ENCODE results near the gene HSPA5.
"Not testable (repeated sequence)": the region's sequence is repeated elsewhere in the genome, so short reads cannot be mapped to it uniquely, and the experiment has no call there.

Gene HSPA5

GRCh38 chr9:125241000-125241862, at the start of gene HSPA5:
HSPA5 (minus strand) TSS chr9:125241343; CDS start chr9:125241126, 217 bp downstream.
- DNase-seq, result peak; percentile 99

GRCh38 chr9:125286935-125287433, 45.8 kb upstream of the HSPA5 start:
- not testable (repeated sequence) for DNase-seq

DNA sequence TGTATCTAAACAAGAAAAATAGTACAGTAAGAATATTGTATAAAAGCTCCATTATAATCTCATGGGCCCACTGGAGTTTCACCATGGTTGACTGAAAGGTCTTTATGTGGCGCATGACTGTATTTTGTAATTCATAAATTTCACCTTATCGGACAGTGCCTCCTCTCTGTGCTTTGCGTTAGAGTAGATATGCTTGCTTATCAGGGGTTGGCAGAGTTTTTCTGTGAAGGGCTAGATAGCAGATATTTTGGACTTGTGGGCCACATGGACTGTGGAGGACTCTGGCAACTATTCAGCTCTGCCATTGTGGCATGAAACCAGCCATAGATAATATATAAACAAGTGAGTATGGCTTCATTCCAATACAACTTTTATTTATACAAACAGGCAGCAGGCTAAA, 43.7 kb upstream of the HSPA5 start:
- DNase-seq, result no peak

GRCh38 chr9:125280945-125281344, 39.8 kb upstream of the HSPA5 start:
- no peak for DNase-seq

DNA sequence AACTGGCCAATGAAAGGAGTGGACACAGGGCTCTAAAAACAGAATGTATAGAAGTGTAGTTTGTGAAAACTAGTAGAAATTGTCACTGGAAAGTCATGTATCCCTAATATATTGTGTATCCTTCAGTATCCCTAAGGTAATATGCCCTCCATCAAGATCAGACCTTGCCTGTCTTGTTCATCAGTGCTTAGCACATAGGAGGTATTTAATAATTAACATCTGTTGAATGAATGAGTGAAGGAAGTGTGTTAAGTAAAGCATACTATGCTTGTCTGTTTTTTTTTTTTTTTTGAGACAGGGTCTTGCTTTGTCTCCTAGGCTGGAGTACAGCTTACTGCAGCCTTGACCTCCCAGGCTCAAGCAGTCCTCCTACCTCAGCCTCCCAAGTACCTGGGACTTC, 36.3 kb upstream of the HSPA5 start:
- DNase-seq, result no peak

GRCh38 chr9:125276771-125277170, 35.6 kb upstream of the HSPA5 start:
- no peak for DNase-seq

DNA sequence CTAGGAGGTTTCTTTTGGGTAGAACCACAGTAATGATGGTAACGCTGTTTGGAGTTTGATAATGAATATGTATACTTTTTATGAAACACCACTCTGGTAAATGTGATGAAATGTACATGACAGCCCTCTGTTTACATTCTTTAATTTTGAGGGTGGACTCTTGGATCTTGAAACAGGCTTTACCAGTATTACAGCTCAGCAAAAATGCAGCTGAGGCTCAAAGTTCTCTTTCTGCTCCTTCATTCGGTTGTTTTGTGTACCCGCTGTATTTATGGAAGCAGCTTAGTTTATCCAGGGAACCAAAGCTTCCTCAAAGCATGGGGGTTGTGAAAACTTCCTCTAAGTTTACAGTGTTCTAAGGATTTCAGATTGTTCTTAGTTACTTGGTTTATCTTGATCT, 31.6 kb upstream of the HSPA5 start:
- DNase-seq, result no peak

DNA sequence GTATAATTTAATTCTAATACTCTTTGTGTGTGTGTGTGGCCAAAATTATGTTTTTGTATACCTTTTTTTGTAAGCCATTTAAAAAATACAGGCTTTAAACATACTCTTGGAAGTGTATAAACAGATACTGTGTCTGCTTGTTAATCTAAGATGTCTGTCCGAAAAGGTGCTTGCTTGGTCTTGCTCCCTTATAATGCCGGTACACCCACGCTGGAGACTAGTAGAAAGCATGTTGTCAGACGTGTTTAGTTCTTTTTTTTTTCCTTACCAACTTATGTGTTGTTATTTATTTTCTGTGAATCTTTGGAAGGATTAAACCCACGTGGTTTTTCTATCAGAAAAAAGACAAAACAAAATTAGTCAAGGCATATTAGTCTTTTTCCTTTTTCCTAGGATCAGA, 29.9 kb upstream of the HSPA5 start:
- no peak for DNase-seq

- no peak for DNase-seq
Measured at GRCh38 chr9:125269014-125269397, 27.9 kb upstream of the HSPA5 start.

GRCh38 chr9:125268394-125269013, 27.4 kb upstream of the HSPA5 start:
- DNase-seq, result no peak

GRCh38 chr9:125264068-125264467, 22.9 kb upstream of the HSPA5 start:
- not testable (repeated sequence) for DNase-seq

- no peak for DNase-seq
Measured at GRCh38 chr9:125262294-125262991, 21.3 kb upstream of the HSPA5 start.

- DNase-seq, result peak; percentile 96
Measured at GRCh38 chr9:125261501-125262293, 20.6 kb upstream of the HSPA5 start, which contains the start of gene GAPVD1. GAPVD1 (plus strand) TSS chr9:125261826; CDS start chr9:125298922, 37,096 bp downstream.

- no peak for DNase-seq
Measured at GRCh38 chr9:125260561-125260960, 19.4 kb upstream of the HSPA5 start.

GRCh38 chr9:125258832-125259534, 17.8 kb upstream of the HSPA5 start:
- no peak for DNase-seq

DNA sequence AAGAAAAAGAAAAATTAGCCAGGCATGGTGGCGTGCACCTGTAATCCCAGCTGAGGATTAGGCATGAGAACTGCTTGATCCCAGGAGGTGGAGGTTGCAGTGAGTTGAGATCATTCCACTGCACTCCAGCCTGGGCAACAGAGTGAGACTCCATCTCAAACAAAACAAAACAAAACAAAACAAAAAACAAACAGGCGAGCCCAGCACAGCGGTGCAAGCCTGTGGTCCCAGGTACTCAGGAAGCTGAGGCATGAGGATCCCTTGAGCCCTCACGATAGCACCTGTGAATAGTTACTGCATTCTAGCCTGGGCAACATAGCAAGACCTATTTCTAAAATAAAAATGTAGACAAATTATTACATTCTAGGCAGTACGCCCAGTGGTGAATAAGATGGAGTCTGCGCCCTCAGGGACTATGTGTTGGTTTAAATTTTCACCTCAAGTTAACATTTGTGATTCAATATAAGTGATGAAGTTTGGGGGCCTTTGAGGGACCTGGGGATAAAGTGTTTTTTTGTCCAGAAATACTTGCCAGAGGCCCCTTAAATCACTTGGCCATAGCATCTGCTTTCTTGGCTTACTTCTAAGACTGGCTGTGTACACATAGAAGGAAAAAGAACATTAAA, 17.1 kb upstream of the HSPA5 start:
- no peak for DNase-seq

GRCh38 chr9:125255781-125256391, 14.7 kb upstream of the HSPA5 start:
- DNase-seq, result no peak

DNA sequence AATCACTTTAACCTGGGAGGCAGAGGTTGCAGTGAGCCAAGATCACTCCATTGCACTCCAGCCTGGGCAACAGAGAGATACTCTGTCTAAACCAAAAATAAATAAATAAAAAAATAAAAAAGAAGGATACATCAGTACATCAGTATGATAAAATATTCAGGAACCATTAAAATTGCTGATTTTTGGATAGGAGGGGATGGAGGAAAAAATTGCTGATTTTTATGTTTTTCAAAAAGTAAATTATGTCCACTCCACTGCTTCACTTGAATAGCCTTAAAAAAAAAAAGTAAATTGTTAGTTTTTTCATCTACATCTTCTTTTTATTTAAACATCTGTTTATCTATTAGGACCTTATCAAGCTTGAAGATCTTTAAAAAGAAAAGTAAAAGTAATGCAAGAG, 13.1 kb upstream of the HSPA5 start:
- DNase-seq, result no peak

DNA sequence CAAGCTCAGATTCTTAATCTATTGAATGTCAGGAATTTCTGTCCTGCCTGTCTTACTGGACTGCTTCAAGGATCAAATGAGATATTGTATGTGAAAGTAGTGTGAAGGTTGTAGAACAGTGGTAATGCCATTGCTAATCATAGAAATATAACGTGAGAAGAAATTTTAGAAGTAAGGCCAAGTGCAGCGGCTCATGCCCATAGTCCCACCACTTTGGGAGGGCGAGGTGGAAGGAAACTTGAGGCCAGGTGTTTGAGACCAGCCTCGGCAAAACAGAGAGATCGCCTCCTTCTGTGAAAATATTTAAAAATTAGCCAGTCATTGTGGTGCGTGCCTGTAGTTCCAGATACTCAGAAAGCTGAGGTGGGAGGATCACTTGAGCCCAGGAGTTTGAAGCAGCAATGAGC, 5.1 kb upstream of the HSPA5 start:
- DNase-seq, result no peak

DNA sequence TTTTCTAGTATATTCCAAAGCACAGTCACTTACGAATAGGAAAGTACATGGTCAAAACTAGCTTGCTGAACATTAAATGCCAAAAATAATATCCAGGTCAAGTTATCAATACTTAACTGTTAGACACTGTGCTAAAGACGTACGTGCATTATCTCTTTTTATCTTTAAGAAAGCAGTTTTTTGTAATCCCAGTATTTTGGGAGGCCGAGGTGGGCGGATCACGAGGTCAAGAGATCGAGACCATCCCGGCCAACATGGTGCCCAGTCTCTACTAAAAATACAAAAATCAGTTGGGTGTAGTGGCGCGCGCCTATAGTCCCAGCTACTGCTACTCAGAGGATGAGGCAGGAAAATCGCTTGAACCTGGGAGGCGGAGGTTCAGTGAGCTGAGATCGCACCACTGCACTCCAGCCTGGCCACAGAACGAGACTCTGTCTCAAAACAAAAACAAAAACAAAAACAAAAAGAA, 2.7 kb upstream of the HSPA5 start:
- no peak for DNase-seq

Data from activated CD8-positive, alpha-beta memory T cell treated with anti-CD3 and anti-CD28 coated beads for 24 hours (primary cell).